Skin of body (tissue), 2 donors: ENCODE measurements around the gene PCGF5. TPM values are rescaled to one million over a fixed set of nuclear protein-coding genes. Genes with fewer than 3 reads are reported as not detected.
"Not testable (repeated sequence)": the region's sequence is repeated elsewhere in the genome, so short reads cannot be mapped to it uniquely, and the experiment has no call there.

ENCODE experiments used
- DNase-seq: peaks from one replicate; lab custom pipeline; 2025; lab: John Stamatoyannopoulos, UW
- total RNA-seq: library from RNA; depleted of rRNA; stranded (reverse); fragments of >200 nt; gene quantifications from one replicate; pipeline ENCODE4 v1.2.3, GENCODE V29; 2014

Gene PCGF5
- total RNA-seq, 1 donor from 2014 or later, result 23.8 TPM

DNA sequence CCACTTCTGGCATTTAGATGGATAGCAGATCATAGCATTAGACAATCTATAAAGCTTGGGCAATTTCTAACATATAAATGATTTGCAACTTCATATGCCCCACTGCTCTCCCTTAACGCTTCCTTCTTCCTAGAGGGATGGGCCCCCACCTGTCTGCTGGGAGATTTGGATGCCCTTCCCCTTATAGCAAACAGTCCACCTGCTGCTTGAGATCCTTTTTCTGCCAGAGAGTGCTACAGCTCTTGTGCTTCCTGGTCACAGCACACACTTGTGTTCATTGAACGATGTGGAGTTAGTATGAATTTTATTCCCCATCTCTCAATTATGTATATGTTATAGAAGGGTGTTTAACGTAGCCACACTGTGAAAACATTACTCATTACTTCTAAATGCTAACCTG is 10.4 kb upstream of the PCGF5 start:
- no peak for DNase-seq

DNA sequence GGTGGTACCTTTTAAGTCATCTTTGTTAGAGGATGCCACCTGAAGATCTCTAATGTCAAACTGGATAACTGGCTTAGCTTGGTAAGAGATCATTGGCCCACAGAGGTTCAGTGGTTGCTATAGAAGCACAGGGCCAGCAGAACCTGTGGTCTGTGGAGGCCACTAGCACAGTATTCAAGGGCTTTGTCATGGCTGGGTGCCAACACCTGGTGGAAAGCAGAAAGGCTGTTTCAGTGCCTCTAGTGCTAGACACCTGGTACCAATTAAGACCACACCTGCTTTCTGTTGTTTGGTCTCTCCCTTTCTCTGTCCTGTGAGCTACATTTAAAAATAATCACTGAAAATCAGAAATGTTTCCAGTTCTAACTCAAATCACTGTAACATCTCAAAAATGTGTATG is 10.0 kb upstream of the PCGF5 start:
- DNase-seq, result no peak

GRCh38 chr10:91211675-91212074 is 8.8 kb upstream of the PCGF5 start:
- DNase-seq, result no peak

DNA sequence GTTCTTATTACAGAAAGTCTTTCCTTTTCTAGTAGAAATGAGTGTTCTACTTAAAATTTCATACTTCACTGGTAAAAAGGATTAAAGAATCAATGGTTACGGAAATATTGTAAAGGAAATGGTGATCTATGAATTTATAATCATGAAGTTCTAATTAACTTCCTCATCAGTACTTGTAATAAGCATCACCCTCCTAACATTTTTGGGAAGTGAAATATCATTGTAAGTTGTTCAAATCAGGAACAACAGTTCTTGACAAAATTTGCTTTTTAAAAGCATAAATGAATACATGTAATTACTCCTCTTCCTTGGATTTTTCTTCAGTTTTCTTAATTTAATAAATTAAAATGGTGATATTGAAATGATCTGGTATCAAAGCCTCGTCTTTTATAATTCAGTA is 5.6 kb upstream of the PCGF5 start:
- DNase-seq, result no peak

DNA sequence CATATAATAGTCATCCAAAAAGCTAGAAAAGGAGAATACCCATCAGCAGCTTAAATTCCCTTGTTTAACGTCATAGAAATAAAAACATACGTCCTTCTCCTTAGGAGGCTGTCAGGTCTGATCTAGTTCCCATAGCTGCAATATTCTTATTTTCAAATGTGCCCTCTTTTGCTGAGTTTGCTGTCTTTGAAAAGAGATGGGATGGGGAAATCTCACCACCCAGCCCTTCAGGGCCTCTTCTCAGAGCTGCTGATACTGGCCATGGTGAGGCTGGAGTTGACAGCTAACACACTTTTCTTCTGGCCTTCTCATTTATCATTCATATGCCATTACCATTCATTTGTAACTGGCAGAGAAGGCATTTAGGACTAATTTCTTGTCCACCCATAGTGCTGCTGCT is 5.1 kb upstream of the PCGF5 start:
- no peak for DNase-seq

- DNase-seq, result no peak
These were observed 881 bp upstream of the PCGF5 start for GRCh38 chr10:91219371-91220193.

GRCh38 chr10:91220954-91221675 is 652 bp downstream of the PCGF5 start:
- no peak for DNase-seq

- DNase-seq, result no peak
These were observed 5.6 kb downstream of the PCGF5 start for GRCh38 chr10:91226093-91226492.

GRCh38 chr10:91227576-91227975 is 7.1 kb downstream of the PCGF5 start:
- DNase-seq, result no peak

- DNase-seq, result no peak
These were observed 9.2 kb downstream of the PCGF5 start for GRCh38 chr10:91229683-91230082.

GRCh38 chr10:91238191-91238590 is 17.7 kb downstream of the PCGF5 start:
- DNase-seq, result no peak

- DNase-seq, result no peak
These were observed 19.3 kb downstream of the PCGF5 start for GRCh38 chr10:91239789-91240188.

DNA sequence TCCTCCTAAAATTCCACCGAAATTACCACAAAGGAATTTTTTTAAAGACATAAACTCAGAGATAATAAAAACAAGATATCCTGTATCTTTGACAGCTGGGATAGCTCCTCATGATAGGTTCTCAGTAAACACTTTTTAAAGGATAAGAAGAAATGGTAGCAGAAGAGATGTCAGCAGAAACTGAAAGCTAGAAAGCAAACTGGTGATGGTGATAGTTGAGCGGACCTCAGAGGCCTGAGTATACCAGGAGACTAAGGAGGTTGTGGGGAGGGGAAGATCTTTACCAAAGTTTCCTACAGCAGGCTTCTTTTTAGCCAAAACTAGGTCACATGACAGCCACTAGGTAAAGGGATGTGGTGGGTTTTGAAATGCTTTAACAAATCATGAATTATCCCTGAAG is 22.5 kb downstream of the PCGF5 start:
- DNase-seq, result no peak

DNA sequence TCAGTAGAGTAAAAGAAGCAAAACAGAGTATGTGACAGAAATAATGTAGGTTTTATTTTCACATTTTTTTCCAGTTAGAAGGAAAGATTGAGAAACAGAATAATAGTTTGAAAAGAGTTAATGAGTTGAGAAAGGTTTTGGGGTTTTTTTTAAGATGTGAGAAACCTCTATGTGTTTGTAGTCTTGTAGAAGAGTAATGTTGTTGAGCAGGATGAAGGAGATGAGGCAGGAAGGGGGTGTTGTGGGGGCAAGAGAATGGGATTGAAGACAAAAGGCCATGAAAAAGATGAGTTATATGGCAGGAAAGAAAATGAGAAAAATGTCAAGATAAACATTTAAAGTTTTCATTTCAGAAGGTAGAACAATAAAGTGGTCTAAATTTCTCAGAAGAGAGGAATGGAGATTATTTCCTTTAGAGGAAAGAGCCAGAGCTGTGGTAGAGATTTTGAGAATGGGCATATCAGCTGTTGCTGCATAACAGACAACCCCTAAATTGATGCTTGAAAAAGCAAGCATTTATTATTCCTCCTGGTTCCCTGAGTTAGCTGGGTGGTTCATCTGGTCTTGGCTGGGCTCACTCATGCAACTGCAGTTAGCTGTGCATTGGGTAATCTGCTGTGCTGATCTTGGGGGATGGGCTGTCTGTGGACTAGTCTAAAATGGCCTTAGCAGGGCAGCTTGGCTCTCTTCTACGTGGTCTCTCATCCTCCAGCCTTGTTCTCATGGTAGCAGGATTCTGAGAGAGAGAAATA is 27.1 kb downstream of the PCGF5 start:
- DNase-seq, result no peak

DNA sequence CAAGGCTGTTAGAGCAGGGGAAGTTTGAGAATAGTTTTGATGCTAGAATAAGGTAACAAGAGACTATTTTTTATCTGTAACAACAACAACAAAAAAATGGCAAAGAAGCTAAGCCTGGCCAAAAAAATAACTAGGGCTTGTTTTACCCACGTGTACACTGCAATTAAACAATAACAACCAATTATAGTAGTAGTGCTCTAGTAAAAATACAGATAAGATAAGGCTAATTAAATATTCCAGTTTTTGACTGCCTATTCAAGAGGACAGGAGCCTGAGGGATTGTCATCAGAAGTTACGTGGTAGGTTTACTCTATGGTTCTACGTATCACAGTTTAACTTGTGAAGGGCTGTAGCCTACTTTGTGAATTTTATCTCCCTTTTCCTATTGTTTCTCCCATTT is 29.2 kb downstream of the PCGF5 start:
- DNase-seq, result no peak

DNA sequence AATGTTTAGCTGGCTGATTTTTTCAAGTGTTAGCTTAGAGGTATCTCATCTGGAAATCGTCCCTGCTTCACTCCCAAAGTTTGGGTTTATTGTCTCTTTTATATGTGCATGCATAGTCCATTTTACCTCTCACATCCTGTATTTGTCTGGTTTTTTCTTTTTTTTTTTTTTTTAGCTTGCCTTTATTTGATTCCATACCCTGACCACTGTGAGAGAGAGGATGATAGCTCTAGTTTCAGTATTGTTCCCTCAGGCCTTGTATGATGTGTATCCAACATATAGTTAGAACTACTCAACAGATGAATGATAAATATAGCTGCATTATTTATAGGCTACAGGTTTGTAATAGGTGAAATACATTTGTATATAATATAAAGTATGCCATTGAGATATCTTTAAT is 29.9 kb downstream of the PCGF5 start:
- DNase-seq, result no peak

- peak; percentile 49 for DNase-seq
These were observed 31.1 kb downstream of the PCGF5 start for GRCh38 chr10:91251430-91252056.

DNA sequence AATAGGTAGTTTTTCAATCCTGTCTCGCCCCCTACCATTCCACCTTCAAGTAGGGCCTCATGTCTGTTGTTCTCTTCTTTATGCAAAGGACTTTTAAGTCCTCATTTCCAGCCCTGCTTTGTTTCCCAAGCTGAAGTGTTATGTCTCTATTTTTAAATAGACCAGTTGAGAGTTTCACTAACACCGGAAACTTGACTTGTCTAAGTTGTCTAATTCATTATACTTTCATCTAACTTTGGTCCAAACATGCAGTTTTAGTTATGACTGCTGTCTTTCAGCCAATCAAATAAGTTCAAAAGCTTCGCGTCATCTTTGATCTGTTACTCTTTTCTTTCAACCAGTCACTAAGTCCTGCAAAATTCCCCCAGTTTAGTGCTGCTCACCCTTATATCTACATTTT is 32.8 kb downstream of the PCGF5 start:
- DNase-seq, result no peak

DNA sequence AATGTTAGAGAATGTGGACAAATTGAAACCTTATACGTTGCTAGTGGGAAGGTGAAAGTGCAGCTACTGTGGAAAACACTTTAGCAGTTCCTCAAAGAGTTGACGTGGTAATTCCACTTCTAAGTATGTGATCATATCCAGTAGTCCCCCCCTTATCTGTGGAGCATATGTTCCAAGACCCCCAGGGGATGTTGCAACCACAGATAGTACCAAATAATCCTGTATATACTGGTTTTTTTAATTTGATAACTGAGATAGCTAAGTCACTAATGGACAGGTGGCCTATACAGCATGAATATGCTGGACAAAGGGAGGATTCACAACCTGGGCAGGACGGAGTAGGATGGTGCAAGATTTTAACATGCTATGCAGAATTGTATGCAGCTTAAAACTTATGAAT is 36.8 kb downstream of the PCGF5 start:
- DNase-seq, result no peak

GRCh38 chr10:91260417-91260816 is 40.0 kb downstream of the PCGF5 start:
- DNase-seq, result not testable (repeated sequence)

GRCh38 chr10:91271886-91272285 is 51.4 kb downstream of the PCGF5 start:
- DNase-seq, result no peak
